Measurements from ENCODE around the gene DNAJC17.

Gene DNAJC17

DNA sequence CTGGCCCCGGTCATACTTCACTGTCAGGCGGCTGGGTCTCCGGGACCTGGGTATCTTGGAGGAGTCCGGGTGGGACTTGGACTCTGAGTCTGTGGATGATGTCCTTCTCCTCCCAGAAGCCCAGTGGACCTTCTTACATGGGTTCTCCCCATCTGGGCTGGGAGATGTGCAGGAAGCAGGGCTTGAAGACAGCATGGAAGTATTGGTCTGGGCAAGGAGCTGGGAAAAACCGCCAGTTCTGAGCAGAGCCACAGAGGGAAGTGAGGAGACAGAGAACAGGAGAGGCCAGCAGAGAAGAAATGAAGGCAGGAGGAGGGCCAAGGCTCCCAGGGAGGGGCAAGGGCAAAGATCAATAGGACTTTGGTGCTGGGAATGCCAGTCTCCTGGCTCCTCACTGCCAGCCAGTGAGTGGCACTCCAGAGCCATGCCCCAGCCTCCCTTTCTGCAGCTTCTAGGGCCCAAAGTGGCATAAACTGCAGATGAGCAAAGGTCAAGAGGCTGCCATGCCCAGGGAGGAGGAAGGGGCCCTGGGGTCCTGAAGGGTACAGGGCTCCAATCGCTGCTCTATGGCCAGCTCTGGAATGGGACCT is 21.3 kb upstream of the DNAJC17 start, which contains the start of gene PPP1R14D:
PPP1R14D (minus strand) TSS at position 262 of the 590 bp plus-strand sequence; CDS start at position 195, 67 bp downstream.
- no peaks in the 10 kb centered on the region for H3K36me3 ChIP-seq
- H3K9me3 ChIP-seq (ENCODE audit: severe bottlenecking): no peaks in the 10 kb centered on the region
- H3K27me3 ChIP-seq (ENCODE audit: insufficient read depth, low read depth, severe bottlenecking): no peaks in the 10 kb centered on the region
- no peak for DNase-seq
- no peak within 1 kb of the TSS for H3K4me3 ChIP-seq (ENCODE audit: low read depth, low read length)
- H3K27ac ChIP-seq: no peak within 1 kb of the TSS
- TF ChIP-seq, protein P1, sequence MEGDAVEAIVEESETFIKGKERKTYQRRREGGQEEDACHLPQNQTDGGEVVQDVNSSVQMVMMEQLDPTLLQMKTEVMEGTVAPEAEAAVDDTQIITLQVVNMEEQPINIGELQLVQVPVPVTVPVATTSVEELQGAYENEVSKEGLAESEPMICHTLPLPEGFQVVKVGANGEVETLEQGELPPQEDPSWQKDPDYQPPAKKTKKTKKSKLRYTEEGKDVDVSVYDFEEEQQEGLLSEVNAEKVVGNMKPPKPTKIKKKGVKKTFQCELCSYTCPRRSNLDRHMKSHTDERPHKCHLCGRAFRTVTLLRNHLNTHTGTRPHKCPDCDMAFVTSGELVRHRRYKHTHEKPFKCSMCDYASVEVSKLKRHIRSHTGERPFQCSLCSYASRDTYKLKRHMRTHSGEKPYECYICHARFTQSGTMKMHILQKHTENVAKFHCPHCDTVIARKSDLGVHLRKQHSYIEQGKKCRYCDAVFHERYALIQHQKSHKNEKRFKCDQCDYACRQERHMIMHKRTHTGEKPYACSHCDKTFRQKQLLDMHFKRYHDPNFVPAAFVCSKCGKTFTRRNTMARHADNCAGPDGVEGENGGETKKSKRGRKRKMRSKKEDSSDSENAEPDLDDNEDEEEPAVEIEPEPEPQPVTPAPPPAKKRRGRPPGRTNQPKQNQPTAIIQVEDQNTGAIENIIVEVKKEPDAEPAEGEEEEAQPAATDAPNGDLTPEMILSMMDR (IDR thresholded peaks at IDR 0.05; ENCODE audit: low read depth, low read length): no peak

DNA sequence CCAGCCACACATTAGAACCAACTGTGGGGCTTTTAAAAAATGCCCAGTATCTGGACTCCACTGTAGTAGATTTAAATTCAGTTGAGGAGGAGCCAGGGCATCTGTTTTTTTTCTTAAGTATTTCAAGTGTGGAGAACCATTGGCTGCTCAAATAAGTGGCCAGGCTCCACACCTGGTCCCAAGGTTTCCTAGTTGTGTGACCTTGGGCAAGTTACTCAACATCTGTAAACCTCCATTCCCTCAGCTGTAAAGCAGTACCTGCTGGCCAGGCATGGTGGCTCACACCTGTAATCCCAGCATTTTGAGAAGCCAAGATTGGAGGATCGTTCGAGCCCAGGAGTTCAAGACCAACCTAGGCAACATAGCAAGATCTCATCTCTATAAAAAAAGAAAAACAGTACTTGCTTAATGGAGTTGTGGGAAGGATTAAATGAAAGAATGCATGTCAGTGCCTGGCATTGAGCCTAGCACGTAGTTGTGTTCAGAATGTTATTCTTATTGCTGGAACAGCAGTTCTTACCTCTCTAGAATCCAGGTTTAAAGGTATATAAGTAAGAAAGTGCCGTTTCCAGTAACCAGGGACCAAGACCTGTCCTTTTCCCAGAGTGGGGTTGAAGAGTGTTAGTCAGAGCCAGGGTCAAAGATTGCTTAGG is 19.3 kb upstream of the DNAJC17 start:
- DNase-seq: no peak
- Histone ChIP-seq H3K4me3 (ENCODE audit: low read depth, low read length) (no peak overlapping the region), H3K9me3 (ENCODE audit: severe bottlenecking) (no peaks in the 10 kb centered on the region), H3K36me3 (no peaks in the 10 kb centered on the region), H3K27me3 (ENCODE audit: insufficient read depth, low read depth, severe bottlenecking) (no peaks in the 10 kb centered on the region), H3K27ac (no peak overlapping the region)
- TF ChIP-seq, protein P1 (IDR thresholded peaks at IDR 0.05; ENCODE audit: low read depth, low read length): no peak

DNA sequence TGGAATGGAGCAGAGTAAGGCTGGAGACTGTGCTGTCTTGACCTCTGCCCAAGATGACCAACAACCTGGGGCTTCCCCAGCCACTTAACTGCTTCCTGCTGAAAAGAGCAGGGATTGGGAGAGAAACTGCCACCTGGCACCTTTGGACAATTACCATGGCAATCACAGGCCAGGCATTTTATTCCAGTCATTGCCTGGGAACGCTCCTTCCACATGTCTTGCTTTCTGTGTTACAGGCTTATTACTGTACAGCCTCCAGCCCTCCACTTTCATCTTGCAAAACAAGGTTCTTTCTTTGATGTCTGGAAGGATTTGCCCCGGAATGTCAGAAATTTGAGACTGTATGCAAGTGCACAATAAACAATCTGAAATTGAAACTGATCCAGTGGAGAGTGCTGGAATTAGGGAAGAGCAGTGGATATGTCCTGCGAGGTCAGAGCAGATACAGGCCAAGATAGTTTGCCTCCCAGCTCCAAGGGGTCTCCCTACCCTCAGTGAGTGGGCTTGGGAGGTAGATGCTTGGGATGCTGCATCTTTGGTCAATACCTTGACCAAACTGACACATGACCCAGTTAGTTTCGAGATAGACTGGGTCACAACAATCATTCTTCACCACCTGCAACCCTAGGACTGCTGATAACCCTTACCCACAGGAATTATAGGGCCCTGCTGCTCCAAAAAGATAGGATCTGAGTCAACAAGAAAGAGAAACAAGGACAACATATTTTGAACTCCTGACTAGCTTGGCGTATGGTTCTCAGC is 18.6 kb upstream of the DNAJC17 start:
- TF ChIP-seq, protein P1 (IDR thresholded peaks at IDR 0.05; ENCODE audit: low read depth, low read length): no peak
- no peak for DNase-seq
- no peak overlapping the region for H3K4me3 ChIP-seq (ENCODE audit: low read depth, low read length)

DNA sequence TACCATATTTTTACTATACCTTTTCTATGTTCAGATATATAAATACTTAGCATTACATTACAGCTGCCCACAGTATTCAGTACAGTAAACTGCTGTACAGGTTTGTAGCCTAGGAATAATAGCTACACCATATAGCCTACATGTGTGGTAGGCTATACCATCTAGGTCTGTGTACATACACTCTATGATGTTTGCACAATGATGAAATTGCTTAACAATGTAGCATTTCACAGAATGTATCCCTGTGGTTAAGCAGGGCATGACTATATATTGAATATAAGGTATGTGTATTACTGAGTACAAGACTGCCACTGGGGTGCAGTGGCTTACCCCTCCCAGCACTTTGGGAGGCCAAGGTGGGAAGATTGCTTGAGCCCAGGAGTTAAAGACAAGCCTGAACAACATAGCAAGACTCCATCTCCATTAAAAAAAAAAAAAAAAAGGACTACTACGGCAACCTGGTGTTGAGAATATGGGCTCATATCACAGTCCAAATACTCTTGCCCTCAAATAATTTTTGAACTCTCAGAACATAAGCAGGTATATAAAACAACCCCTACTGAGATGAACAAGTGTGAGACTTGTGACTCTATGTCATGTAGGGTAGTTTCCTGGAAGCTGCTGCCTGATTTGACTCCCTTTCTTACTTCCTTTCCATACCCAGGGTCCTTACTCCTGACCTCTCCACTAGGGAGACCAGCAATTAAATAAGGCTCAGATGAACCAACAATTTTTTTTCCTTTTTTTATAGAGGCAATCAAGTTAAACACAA is 16.5 kb upstream of the DNAJC17 start:
- H3K27me3 ChIP-seq (ENCODE audit: insufficient read depth, low read depth, severe bottlenecking): no peaks in the 10 kb centered on the region
- H3K9me3 ChIP-seq (ENCODE audit: severe bottlenecking): no peaks in the 10 kb centered on the region
- H3K27ac ChIP-seq: no peak overlapping the region
- H3K4me3 ChIP-seq (ENCODE audit: low read depth, low read length): no peak overlapping the region
- no peak for DNase-seq
- TF ChIP-seq, protein P1 (IDR thresholded peaks at IDR 0.05; ENCODE audit: low read depth, low read length): no peak
- H3K36me3 ChIP-seq: no peaks in the 10 kb centered on the region

More for the DNA sequence above, 18.6 kb upstream of the DNAJC17 start:
- no peak overlapping the region for H3K27ac ChIP-seq
- no peaks in the 10 kb centered on the region for H3K36me3 ChIP-seq
- no peaks in the 10 kb centered on the region for H3K9me3 ChIP-seq (ENCODE audit: severe bottlenecking)
- no peaks in the 10 kb centered on the region for H3K27me3 ChIP-seq (ENCODE audit: insufficient read depth, low read depth, severe bottlenecking)

DNA sequence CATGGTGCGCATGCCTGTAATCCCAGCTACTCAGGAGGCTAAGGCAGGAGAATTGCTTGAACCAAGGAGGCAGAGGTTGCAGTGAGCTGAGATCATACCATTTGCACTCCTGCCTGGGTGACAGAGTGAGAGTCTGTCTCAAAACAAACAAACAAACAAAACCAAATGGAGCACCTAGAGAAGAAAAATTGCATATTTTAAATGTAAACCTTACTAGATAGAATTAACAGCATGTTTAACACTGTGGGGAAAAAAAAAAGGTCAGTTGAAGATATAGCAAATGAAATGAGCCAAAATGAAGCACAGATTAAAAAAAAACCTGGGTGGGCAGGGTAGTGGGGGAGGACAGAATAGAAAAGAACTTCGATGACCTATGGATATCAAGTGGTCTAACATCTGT is 13.9 kb upstream of the DNAJC17 start:
- Histone ChIP-seq H3K9me3 (ENCODE audit: severe bottlenecking) (no peaks in the 10 kb centered on the region), H3K27ac (no peak overlapping the region), H3K27me3 (ENCODE audit: insufficient read depth, low read depth, severe bottlenecking) (no peaks in the 10 kb centered on the region), H3K4me3 (ENCODE audit: low read depth, low read length) (no peak overlapping the region), H3K36me3 (no peaks in the 10 kb centered on the region)
- no peak for DNase-seq
- TF ChIP-seq, protein P1 (IDR thresholded peaks at IDR 0.05; ENCODE audit: low read depth, low read length): no peak
